ENCODE measurements around the gene HOMER3. TPM values are rescaled to one million over a fixed set of nuclear protein-coding genes. Genes with fewer than 3 reads are reported as not detected.
"Not testable (repeated sequence)": the region's sequence is repeated elsewhere in the genome, so short reads cannot be mapped to it uniquely, and the experiment has no call there.

The HOMER3 gene
- total and polyA plus RNA-seq, 4 donors: 22.0 to 40.2 (median 24.2) TPM

GRCh38 chr19:18955042-18955441 lies 14.0 kb upstream of the HOMER3 start:
- Histone ChIP-seq H3K4me1 (ENCODE audit: control insufficient read depth in 5 of 5, insufficient read depth in 5 of 5, low read length in 5 of 5) (no peaks in the 10 kb centered on the region), H3K36me3 (ENCODE audit: control insufficient read depth in 4 of 4, insufficient read depth in 4 of 4, low read length in 4 of 4) (no peaks in the 10 kb centered on the region), H3K9ac (ENCODE audit: insufficient read depth in 1 of 2, low read length in 2 of 2) (no peak overlapping the region), H3K27me3 (ENCODE audit: control insufficient read depth in 3 of 3, insufficient read depth in 3 of 3, low read length in 2 of 3) (no peaks in the 10 kb centered on the region), H3K4me3 (no peak overlapping the region), H3K27ac (ENCODE audit: low read depth in 1 of 2, low read length in 1 of 2) (no peak overlapping the region), H3K9me3 (ENCODE audit: control insufficient read depth in 4 of 4, insufficient read depth in 3 of 4, low read length in 3 of 4) (no peaks in the 10 kb centered on the region)
- no peak for TF ChIP-seq CTCF (IDR thresholded peaks at IDR 0.05; ENCODE audit: control extremely low read depth, extremely low read depth)
- ATAC-seq (ENCODE audit: insufficient read depth, low FRiP score) (no peak), DNase-seq (no peak)
- 94 to 96% methylated on average over 2 of the region's 2 CpGs for WGBS, 2 donors

GRCh38 chr19:18954094-18954493 lies 13.1 kb upstream of the HOMER3 start:
- no peak overlapping the region for H3K9ac ChIP-seq (ENCODE audit: insufficient read depth in 1 of 2, low read length in 2 of 2)

GRCh38 chr19:18952364-18953003 lies 11.5 kb upstream of the HOMER3 start:
- not testable (repeated sequence) for H3K27ac ChIP-seq (ENCODE audit: low read depth in 1 of 2, low read length in 1 of 2); H3K4me1 ChIP-seq (ENCODE audit: control insufficient read depth in 5 of 5, insufficient read depth in 5 of 5, low read length in 5 of 5); ATAC-seq (ENCODE audit: insufficient read depth, low FRiP score); H3K9me3 ChIP-seq (ENCODE audit: control insufficient read depth in 4 of 4, insufficient read depth in 3 of 4, low read length in 3 of 4); H3K4me3 ChIP-seq; H3K27me3 ChIP-seq (ENCODE audit: control insufficient read depth in 3 of 3, insufficient read depth in 3 of 3, low read length in 2 of 3); H3K36me3 ChIP-seq (ENCODE audit: control insufficient read depth in 4 of 4, insufficient read depth in 4 of 4, low read length in 4 of 4)
- H3K9ac ChIP-seq (ENCODE audit: insufficient read depth in 1 of 2, low read length in 2 of 2): peak overlapping the region in 1 of 2 donors; percentile 23
- 51 to 59% methylated on average over 17 of the region's 17 CpGs for WGBS, 2 donors
- DNase-seq: peak in 1 of 3 donors; percentile 52

More at GRCh38 chr19:18954094-18954493, 13.1 kb upstream of the HOMER3 start:
- Histone ChIP-seq H3K9me3 (ENCODE audit: control insufficient read depth in 4 of 4, insufficient read depth in 3 of 4, low read length in 3 of 4) (no peaks in the 10 kb centered on the region), H3K27ac (ENCODE audit: low read depth in 1 of 2, low read length in 1 of 2) (no peak overlapping the region), H3K36me3 (ENCODE audit: control insufficient read depth in 4 of 4, insufficient read depth in 4 of 4, low read length in 4 of 4) (no peaks in the 10 kb centered on the region), H3K27me3 (ENCODE audit: control insufficient read depth in 3 of 3, insufficient read depth in 3 of 3, low read length in 2 of 3) (no peaks in the 10 kb centered on the region), H3K4me3 (no peak overlapping the region), H3K4me1 (ENCODE audit: control insufficient read depth in 5 of 5, insufficient read depth in 5 of 5, low read length in 5 of 5) (no peaks in the 10 kb centered on the region)
- no peak for TF ChIP-seq CTCF (IDR thresholded peaks at IDR 0.05; ENCODE audit: control extremely low read depth, extremely low read depth)
- DNase-seq (no peak), ATAC-seq (ENCODE audit: insufficient read depth, low FRiP score) (no peak)
- 92 to 94% methylated on average over 3 of the region's 3 CpGs for WGBS, 2 donors

GRCh38 chr19:18951721-18952281 lies 10.8 kb upstream of the HOMER3 start:
- Histone ChIP-seq H3K36me3 (ENCODE audit: control insufficient read depth in 4 of 4, insufficient read depth in 4 of 4, low read length in 4 of 4) (no peaks in the 10 kb centered on the region), H3K27me3 (ENCODE audit: control insufficient read depth in 3 of 3, insufficient read depth in 3 of 3, low read length in 2 of 3) (no peaks in the 10 kb centered on the region), H3K4me3 (no peak overlapping the region), H3K4me1 (ENCODE audit: control insufficient read depth in 5 of 5, insufficient read depth in 5 of 5, low read length in 5 of 5) (no peaks in the 10 kb centered on the region), H3K27ac (ENCODE audit: low read depth in 1 of 2, low read length in 1 of 2) (no peak overlapping the region), H3K9me3 (ENCODE audit: control insufficient read depth in 4 of 4, insufficient read depth in 3 of 4, low read length in 3 of 4) (no peaks in the 10 kb centered on the region), H3K9ac (ENCODE audit: insufficient read depth in 1 of 2, low read length in 2 of 2) (no peak overlapping the region)
- ATAC-seq (ENCODE audit: insufficient read depth, low FRiP score) (no peak), DNase-seq (no peak)
- WGBS, 2 donors: 91 to 92% methylated on average over 7 of the region's 7 CpGs
- TF ChIP-seq CTCF (IDR thresholded peaks at IDR 0.05; ENCODE audit: control extremely low read depth, extremely low read depth): no peak

Data from lung (tissue), 12 donors.